IMR-90 (cell line): ENCODE measurements around the gene ADARB2.

Experiments
- BHLHE40 ChIP-seq: fragments of 150-350 bp; IDR thresholded peaks from 2 replicates; pipeline ENCODE4 v1.6.1; 2016; ENCODE audit warnings: mild to moderate bottlenecking, low read depth, low read length
- CEBPB ChIP-seq: IDR thresholded peaks from 2 replicates; pipeline ENCODE4 v1.6.1; 2012; ENCODE audit warnings: low read depth, low read length, improper control_type of control experiment
- MAZ ChIP-seq: IDR thresholded peaks from 2 replicates; pipeline ENCODE4 v1.6.1; 2012; ENCODE audit warnings: low read depth, mild to moderate bottlenecking, low read length, improper control_type of control experiment, moderate library complexity, borderline replicate concordance
- MXI1 ChIP-seq: IDR thresholded peaks from 2 replicates; pipeline ENCODE4 v1.6.1; 2012; ENCODE audit warnings: low read depth, mild to moderate bottlenecking, low read length, moderate library complexity, borderline replicate concordance
- POLR2A ChIP-seq: IDR thresholded peaks from 2 replicates; pipeline ENCODE4 v1.6.1; 2012; ENCODE audit warnings: mild to moderate bottlenecking, low read depth, low read length
- RAD21 ChIP-seq: IDR thresholded peaks from 2 replicates; pipeline ENCODE4 v1.6.1; 2012; ENCODE audit warnings: low read length, improper control_type of control experiment
- SMC3 ChIP-seq: fragments of 150-350 bp; IDR thresholded peaks from 2 replicates; pipeline ENCODE4 v1.6.1; 2016; ENCODE audit warnings: low read depth, mild to moderate bottlenecking, antibody characterized with exemption, low read length, moderate library complexity
- TF ChIP-seq, protein P1 (sequence below): conservative IDR thresholded peaks from 2 replicates; pipeline ENCODE4 v1.5.1; 2012; ENCODE audit warnings: mild to moderate bottlenecking, low read depth, low read length, improper control_type of control experiment

DNA sequence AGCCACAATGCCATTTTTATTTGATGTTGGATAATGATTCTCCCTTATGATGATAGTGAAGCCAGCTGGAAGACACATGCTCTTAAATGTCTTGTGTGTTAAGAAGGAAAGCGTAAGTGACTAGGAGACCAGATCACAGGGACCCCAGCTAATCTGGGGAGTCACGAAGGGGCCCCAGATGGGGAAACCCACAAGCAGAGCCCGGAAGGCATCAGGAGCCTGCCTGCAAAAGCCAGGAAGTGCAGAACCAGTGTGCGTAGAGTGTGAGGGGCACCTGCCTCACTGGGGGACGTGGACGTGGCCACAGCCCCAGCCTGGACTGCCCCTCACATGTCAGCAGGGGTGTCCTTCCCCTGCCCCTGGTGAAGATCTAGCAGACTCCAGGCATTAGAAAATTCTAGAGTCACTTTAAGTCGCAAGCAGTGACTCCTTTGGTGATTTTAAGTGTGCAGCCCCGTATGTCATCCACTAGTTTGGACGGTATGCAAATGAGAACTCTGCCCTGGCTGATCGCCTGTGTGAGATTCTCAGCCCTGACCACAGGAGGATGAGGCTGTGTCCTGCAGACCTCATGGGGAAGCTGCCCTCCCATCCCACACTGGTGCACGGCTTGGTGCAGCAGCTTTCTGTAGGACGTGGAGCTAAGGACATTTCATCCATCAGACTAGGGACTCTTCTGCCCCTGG lies 438.1 kb downstream of the ADARB2 start:
- no peak for TF ChIP-seq CEBPB
- TF ChIP-seq, protein P1, sequence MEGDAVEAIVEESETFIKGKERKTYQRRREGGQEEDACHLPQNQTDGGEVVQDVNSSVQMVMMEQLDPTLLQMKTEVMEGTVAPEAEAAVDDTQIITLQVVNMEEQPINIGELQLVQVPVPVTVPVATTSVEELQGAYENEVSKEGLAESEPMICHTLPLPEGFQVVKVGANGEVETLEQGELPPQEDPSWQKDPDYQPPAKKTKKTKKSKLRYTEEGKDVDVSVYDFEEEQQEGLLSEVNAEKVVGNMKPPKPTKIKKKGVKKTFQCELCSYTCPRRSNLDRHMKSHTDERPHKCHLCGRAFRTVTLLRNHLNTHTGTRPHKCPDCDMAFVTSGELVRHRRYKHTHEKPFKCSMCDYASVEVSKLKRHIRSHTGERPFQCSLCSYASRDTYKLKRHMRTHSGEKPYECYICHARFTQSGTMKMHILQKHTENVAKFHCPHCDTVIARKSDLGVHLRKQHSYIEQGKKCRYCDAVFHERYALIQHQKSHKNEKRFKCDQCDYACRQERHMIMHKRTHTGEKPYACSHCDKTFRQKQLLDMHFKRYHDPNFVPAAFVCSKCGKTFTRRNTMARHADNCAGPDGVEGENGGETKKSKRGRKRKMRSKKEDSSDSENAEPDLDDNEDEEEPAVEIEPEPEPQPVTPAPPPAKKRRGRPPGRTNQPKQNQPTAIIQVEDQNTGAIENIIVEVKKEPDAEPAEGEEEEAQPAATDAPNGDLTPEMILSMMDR, result no peak
- no peak for TF ChIP-seq SMC3
- no peak for TF ChIP-seq POLR2A
- no peak for TF ChIP-seq RAD21
- no peak for TF ChIP-seq BHLHE40
- TF ChIP-seq MAZ, result no peak
- no peak for TF ChIP-seq MXI1
